Measurements from ENCODE around the gene PPP2R2D.

DNA sequence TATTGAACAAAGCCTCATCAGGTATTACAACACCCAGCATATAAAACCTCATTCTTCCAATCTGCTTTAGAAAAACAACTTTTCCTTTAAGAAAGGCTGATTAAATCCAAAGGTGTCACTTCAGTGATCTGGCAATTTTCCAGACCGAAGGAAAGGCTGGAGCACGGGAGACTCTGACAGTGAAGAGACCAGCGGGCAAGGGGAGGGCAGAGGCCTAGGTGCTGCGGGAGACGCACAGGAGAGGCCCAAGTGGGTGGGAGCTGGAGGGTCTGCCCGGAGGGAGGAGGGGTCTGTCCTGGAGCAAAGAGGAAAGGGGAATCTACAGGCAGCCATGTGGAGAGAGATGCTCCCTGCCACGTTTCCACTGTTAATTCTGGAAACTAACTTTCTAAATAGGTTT lies 24.3 kb upstream of the PPP2R2D start:
- TF ChIP-seq, protein P1, sequence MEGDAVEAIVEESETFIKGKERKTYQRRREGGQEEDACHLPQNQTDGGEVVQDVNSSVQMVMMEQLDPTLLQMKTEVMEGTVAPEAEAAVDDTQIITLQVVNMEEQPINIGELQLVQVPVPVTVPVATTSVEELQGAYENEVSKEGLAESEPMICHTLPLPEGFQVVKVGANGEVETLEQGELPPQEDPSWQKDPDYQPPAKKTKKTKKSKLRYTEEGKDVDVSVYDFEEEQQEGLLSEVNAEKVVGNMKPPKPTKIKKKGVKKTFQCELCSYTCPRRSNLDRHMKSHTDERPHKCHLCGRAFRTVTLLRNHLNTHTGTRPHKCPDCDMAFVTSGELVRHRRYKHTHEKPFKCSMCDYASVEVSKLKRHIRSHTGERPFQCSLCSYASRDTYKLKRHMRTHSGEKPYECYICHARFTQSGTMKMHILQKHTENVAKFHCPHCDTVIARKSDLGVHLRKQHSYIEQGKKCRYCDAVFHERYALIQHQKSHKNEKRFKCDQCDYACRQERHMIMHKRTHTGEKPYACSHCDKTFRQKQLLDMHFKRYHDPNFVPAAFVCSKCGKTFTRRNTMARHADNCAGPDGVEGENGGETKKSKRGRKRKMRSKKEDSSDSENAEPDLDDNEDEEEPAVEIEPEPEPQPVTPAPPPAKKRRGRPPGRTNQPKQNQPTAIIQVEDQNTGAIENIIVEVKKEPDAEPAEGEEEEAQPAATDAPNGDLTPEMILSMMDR (IDR thresholded peaks at IDR 0.05): no peak
- TF ChIP-seq TCF7L2 (IDR thresholded peaks at IDR 0.05; ENCODE audit: low read depth, low read length): no peak
- no peak for TF ChIP-seq POLR2AphosphoS5 (IDR thresholded peaks at IDR 0.05; ENCODE audit: low read depth, low read length)
- TF ChIP-seq, protein P2, sequence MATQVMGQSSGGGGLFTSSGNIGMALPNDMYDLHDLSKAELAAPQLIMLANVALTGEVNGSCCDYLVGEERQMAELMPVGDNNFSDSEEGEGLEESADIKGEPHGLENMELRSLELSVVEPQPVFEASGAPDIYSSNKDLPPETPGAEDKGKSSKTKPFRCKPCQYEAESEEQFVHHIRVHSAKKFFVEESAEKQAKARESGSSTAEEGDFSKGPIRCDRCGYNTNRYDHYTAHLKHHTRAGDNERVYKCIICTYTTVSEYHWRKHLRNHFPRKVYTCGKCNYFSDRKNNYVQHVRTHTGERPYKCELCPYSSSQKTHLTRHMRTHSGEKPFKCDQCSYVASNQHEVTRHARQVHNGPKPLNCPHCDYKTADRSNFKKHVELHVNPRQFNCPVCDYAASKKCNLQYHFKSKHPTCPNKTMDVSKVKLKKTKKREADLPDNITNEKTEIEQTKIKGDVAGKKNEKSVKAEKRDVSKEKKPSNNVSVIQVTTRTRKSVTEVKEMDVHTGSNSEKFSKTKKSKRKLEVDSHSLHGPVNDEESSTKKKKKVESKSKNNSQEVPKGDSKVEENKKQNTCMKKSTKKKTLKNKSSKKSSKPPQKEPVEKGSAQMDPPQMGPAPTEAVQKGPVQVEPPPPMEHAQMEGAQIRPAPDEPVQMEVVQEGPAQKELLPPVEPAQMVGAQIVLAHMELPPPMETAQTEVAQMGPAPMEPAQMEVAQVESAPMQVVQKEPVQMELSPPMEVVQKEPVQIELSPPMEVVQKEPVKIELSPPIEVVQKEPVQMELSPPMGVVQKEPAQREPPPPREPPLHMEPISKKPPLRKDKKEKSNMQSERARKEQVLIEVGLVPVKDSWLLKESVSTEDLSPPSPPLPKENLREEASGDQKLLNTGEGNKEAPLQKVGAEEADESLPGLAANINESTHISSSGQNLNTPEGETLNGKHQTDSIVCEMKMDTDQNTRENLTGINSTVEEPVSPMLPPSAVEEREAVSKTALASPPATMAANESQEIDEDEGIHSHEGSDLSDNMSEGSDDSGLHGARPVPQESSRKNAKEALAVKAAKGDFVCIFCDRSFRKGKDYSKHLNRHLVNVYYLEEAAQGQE (IDR thresholded peaks at IDR 0.05; ENCODE audit: insufficient read depth in 1 of 2, low read depth in 2 of 2, low read length in 1 of 2): no peak
- no peak for TF ChIP-seq SIN3A (IDR thresholded peaks at IDR 0.05; ENCODE audit: borderline replicate concordance, insufficient read depth, low read depth, low read length)
